H1 (cell line): ENCODE data around the gene GLRX3. TPM values are rescaled to one million over a fixed set of nuclear protein-coding genes. Genes with fewer than 3 reads are reported as not detected.

ENCODE experiments used
- CHD7 ChIP-seq: fragments of 300-600 bp; sonication (generic); IDR thresholded peaks from 2 replicates; pipeline ENCODE4 v1.7.1; 2012; ENCODE audit warnings: low read length, moderate library complexity, mild to moderate bottlenecking, inconsistent platforms; ENCODE audit not compliant: insufficient replicate concordance
- NANOG ChIP-seq: IDR thresholded peaks from 2 replicates; pipeline ENCODE4 v1.6.1; 2011; ENCODE audit warnings: low read length, low read depth, mild to moderate bottlenecking, inconsistent platforms; ENCODE audit not compliant: insufficient read depth, poor library complexity, severe bottlenecking
- SIX5 ChIP-seq: IDR thresholded peaks from 2 replicates; pipeline ENCODE4 v1.6.1; 2011; ENCODE audit warnings: mild to moderate bottlenecking, low read depth, low read length
- TCF12 ChIP-seq: IDR thresholded peaks from 2 replicates; pipeline ENCODE4 v1.6.1; 2011; ENCODE audit warnings: low read depth, mild to moderate bottlenecking, low read length
- ZNF274 ChIP-seq: IDR thresholded peaks from 2 replicates; pipeline ENCODE4 v1.7.0; 2012; ENCODE audit warnings: low read length, borderline replicate concordance; ENCODE audit errors: extremely low read depth
- polyA plus RNA-seq, 7 experiments: library from polyadenylated mRNA; depleted of rRNA in 3 of 7; stranded (reverse) in 5 of 7; unstranded in 2 of 7; fragments of >200 nt in 5 of 7; fragments of 200-250 nt in 2 of 7; gene quantifications; 1 replicate in 5 of 7; 2 replicates in 1 of 7; 4 replicates in 1 of 7; pipeline versions ENCODE4 v1.2.1 to v1.2.3, GENCODE V29; 2011 to 2013; ENCODE audit warnings: missing spikeins in 2 of 7, mixed read lengths in 2 of 7
- total RNA-seq: library from RNA; stranded (reverse); fragmentation: NEBNext Ultra II Directional; extraction: Animal tissue kit (Norgen Biotek cat#: 25700); gene quantifications from 2 replicates; pipeline ENCODE4 v1.2.1, GENCODE V29; 2021

Gene GLRX3
- total and polyA plus RNA-seq, 2 of the 8 experiments (the other 6 are each of a cell fraction or from before 2014, with no cell fraction given) = 59.9 to 157 TPM

- no peak for TF ChIP-seq CHD7
- TF ChIP-seq ZNF274 = no peak
- TF ChIP-seq TCF12 = no peak
- TF ChIP-seq NANOG = no peak
- TF ChIP-seq SIX5 = no peak
Observed at GRCh38 chr10:130171196-130171595, 35.0 kb downstream of the GLRX3 start (continued).
